Prostate gland (tissue), 2 donors: ENCODE measurements around the gene PPARA. TPM values are rescaled to one million over a fixed set of nuclear protein-coding genes. Genes with fewer than 3 reads are reported as not detected.

Experiments
- DNase-seq: peaks from one replicate; pipeline ENCODE4 v3.0.0-alpha.2; 2019; ENCODE audit warnings: low spot score
- H3K27ac ChIP-seq, 2 donors: fragments of 200-600 bp; sonication (generic); 2 replicates each; pipeline ENCODE4 v1.5.1; 2017 to 2019
- H3K27me3 ChIP-seq: fragments of 200-600 bp; sonication (generic); replicated peaks from 2 replicates; pipeline ENCODE4 v1.5.1; 2019; ENCODE audit not compliant: insufficient read depth
- H3K36me3 ChIP-seq, 2 donors: fragments of 200-600 bp; sonication (generic); 1 replicate in 1 of 2; 2 replicates in 1 of 2; pipeline versions ENCODE4 v1.5.1 to v1.8.1; 2017 to 2019
- H3K4me1 ChIP-seq: fragments of 200-600 bp; sonication (generic); replicated peaks from 2 replicates; pipeline ENCODE4 v1.5.1; 2019
- H3K4me3 ChIP-seq, 2 donors: fragments of 200-600 bp; sonication (generic); 2 replicates each; pipeline ENCODE4 v1.5.1; 2017 to 2019
- H3K9me3 ChIP-seq: fragments of 200-600 bp; sonication (generic); 2 replicates; pipeline ENCODE4 v1.5.1; 2017
- CTCF ChIP-seq, 4 experiments: fragments of 200-600 bp in 2 of 4; fragments of 450-650 bp in 2 of 4; sonication (generic) in 2 of 4; IDR thresholded peaks; 1 replicate in 3 of 4; 2 replicates in 1 of 4; pipeline ENCODE4 v1.5.1; 2016 to 2019; ENCODE audit warnings: antibody characterized with exemption in 4 of 4, mild to moderate bottlenecking in 2 of 4, moderate library complexity in 2 of 4
- POLR2A ChIP-seq: fragments of 450-650 bp; IDR thresholded peaks from one replicate; pipeline ENCODE4 v1.6.1; 2016; ENCODE audit warnings: antibody characterized with exemption, mild to moderate bottlenecking
- POLR2AphosphoS5 ChIP-seq: sonication (generic); formaldehyde crosslinking; IDR thresholded peaks from one replicate; pipeline ENCODE4 v1.6.1; 2017; ENCODE audit warnings: antibody characterized with exemption
- WGBS: methylation state at CpG from one replicate; pipeline ENCODE4 v1.1.5; 2018; 5-methylcytosine and 5-hydroxymethylcytosine counted together
- intact Hi-C: fragments of 100-400 bp; cut with DNase I; formaldehyde crosslinking; loops from one replicate; pipeline ENCODE4 v1.14.2; 2022
- total RNA-seq, 2 donors: library from RNA; depleted of rRNA; stranded (reverse); fragments of >200 nt; gene quantifications; one replicate each; pipeline ENCODE4 v1.1.0, GENCODE V29; 2016

PPARA gene
- total RNA-seq, 2 donors from 2014 or later, result 21.2 to 27.3 TPM

GRCh38 chr22:46143491-46144147 lies 6.7 kb upstream of the PPARA start:
- intact Hi-C loops, result no loop called here
- H3K36me3 ChIP-seq, result no peaks in the 10 kb centered on the region
- no peak overlapping the region for H3K27ac ChIP-seq
- H3K4me3 ChIP-seq, result no peak overlapping the region
- no peaks in the 10 kb centered on the region for H3K9me3 ChIP-seq
- peak; percentile 33 for DNase-seq
- TF ChIP-seq CTCF (IDR thresholded peaks at IDR 0.05) (no peak), POLR2AphosphoS5 (no peak), POLR2A (no peak)
- no peaks in the 10 kb centered on the region for H3K27me3 ChIP-seq
- no peaks in the 10 kb centered on the region for H3K4me1 ChIP-seq
- 43% methylated on average over 8 of the region's 8 CpGs for WGBS

- Histone ChIP-seq H3K27me3 (no peaks in the 10 kb centered on the region), H3K27ac (no peak overlapping the region), H3K36me3 (no peaks in the 10 kb centered on the region), H3K4me3 (no peak overlapping the region), H3K9me3 (no peaks in the 10 kb centered on the region), H3K4me1 (no peaks in the 10 kb centered on the region)
- 86% methylated on average over 14 of the region's 14 CpGs for WGBS
- intact Hi-C loops, result no loop called here
- DNase-seq, result no peak
- TF ChIP-seq CTCF (IDR thresholded peaks at IDR 0.05), result no peak
- TF ChIP-seq POLR2A, result no peak
- no peak for TF ChIP-seq POLR2AphosphoS5
Observed at GRCh38 chr22:46145361-46145851, 4.9 kb upstream of the PPARA start.

DNA sequence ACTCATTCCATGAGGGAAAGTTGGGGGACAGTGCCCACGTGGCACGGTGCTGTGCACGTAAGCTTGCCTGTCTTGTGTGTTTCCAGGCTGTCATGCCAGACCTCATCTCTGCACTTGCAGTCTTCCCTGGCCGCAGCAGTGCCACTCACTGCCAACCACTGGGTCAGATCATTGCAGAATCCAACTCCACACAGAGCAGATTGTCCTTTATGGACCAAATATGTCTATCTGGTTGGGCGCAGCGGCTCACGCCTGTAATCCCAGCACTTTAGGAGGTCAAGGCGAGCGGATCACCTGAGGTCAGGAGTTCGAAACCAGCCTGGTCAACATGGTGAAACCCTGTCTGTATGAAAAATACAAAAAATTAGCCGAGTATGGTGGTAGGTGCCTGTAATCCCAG lies 4.4 kb upstream of the PPARA start:
- H3K4me3 ChIP-seq, result no peak overlapping the region
- H3K4me1 ChIP-seq, result no peaks in the 10 kb centered on the region
- intact Hi-C loops, result no loop called here
- no peaks in the 10 kb centered on the region for H3K36me3 ChIP-seq
- H3K27ac ChIP-seq, result no peak overlapping the region
- TF ChIP-seq POLR2AphosphoS5, result no peak
- no peak for TF ChIP-seq CTCF (IDR thresholded peaks at IDR 0.05)
- no peak for TF ChIP-seq POLR2A
- 91% methylated on average over 11 of the region's 11 CpGs for WGBS
- H3K9me3 ChIP-seq, result no peaks in the 10 kb centered on the region
- H3K27me3 ChIP-seq, result no peaks in the 10 kb centered on the region
- DNase-seq, result no peak

DNA sequence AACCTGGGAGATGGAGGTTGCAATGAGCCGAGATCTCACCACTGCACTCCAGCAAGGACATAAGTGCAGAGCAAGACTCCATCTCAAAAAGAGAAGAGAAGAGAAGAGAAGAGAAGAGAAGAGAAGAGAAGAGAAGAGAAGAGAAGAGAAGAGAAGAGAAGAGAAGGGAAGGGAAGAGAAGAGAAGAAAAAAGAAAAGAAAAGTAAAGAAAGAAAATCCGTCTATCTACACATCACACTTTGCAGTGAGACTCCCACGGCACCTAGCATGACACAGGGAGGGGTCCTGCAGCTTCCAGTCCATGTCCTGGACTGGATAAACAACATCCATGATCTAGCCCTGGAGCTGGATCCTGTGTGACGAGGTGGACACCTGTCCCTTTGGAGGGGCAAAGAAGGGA lies 4.0 kb upstream of the PPARA start:
- TF ChIP-seq CTCF (IDR thresholded peaks at IDR 0.05), result no peak
- TF ChIP-seq POLR2A, result no peak
- no peak for TF ChIP-seq POLR2AphosphoS5
- intact Hi-C loops, result no loop called here

GRCh38 chr22:46147061-46147460 lies 3.3 kb upstream of the PPARA start:
- Histone ChIP-seq H3K27me3 (no peaks in the 10 kb centered on the region), H3K9me3 (no peaks in the 10 kb centered on the region), H3K27ac (no peak overlapping the region), H3K36me3 (no peaks in the 10 kb centered on the region), H3K4me1 (no peaks in the 10 kb centered on the region), H3K4me3 (no peak overlapping the region)
- 79% methylated on average over 7 of the region's 7 CpGs for WGBS
- intact Hi-C loops, result no loop called here
- DNase-seq, result no peak
- no peak for TF ChIP-seq CTCF (IDR thresholded peaks at IDR 0.05)
- no peak for TF ChIP-seq POLR2A
- TF ChIP-seq POLR2AphosphoS5, result no peak

More for the DNA sequence above, 4.0 kb upstream of the PPARA start:
- no peaks in the 10 kb centered on the region for H3K36me3 ChIP-seq
- no peaks in the 10 kb centered on the region for H3K9me3 ChIP-seq
- H3K4me3 ChIP-seq, result no peak overlapping the region
- no peaks in the 10 kb centered on the region for H3K4me1 ChIP-seq
- no peaks in the 10 kb centered on the region for H3K27me3 ChIP-seq
- H3K27ac ChIP-seq, result no peak overlapping the region
- 95% methylated on average over 4 of the region's 4 CpGs for WGBS
- DNase-seq, result no peak
